Renal cortex interstitium (tissue), 15 donors: ENCODE data around the gene AKIRIN1. TPM values are rescaled to one million over a fixed set of nuclear protein-coding genes. Genes with fewer than 3 reads are reported as not detected.
"Not testable (repeated sequence)": the region's sequence is repeated elsewhere in the genome, so short reads cannot be mapped to it uniquely, and the experiment has no call there.

Experiments used
- DNase-seq, 11 donors: peaks; one replicate each; pipeline ENCODE4 v3.0.0-alpha.2; 2013; ENCODE audit warnings: low read depth in 9 of 11, low spot score in 4 of 11; ENCODE audit errors: extremely low read depth in 1 of 11
- long read RNA-seq, 16 experiments: transcript quantifications; one replicate each; lab custom pipeline, GENCODE V29; 2026
- polyA plus RNA-seq, 3 donors: library from polyadenylated mRNA; unstranded; fragments of 120-200 nt; gene quantifications; one replicate each; pipeline ENCODE4 v1.2.1, GENCODE V29; 2013; ENCODE audit not compliant: insufficient read length in 3 of 3

AKIRIN1 gene, protein sequence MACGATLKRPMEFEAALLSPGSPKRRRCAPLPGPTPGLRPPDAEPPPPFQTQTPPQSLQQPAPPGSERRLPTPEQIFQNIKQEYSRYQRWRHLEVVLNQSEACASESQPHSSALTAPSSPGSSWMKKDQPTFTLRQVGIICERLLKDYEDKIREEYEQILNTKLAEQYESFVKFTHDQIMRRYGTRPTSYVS
- 100 to 1,000 TPM in 2 of 3 donors, 10 to 100 TPM in 1; 96.2 to 122 (median 102) TPM for polyA plus RNA-seq
- long read RNA-seq, donor 1, transcript AKIRIN1-202 (5 exons, 2,741 nt), result major isoform, 17 of 23 reads
- long read RNA-seq, donor 1, partial matches to known transcripts, result 6 of 23 reads
- long read RNA-seq, donor 1, other reads (novel, unspliced or antisense), result 0 of 23 reads
- long read RNA-seq, donor 2, transcript AKIRIN1-202 (5 exons, 2,741 nt), result major isoform, 24 of 38 reads
- long read RNA-seq, donor 2, partial matches to known transcripts, result 14 of 38 reads
- long read RNA-seq, donor 2, other reads (novel, unspliced or antisense), result 0 of 38 reads
- long read RNA-seq, donor 3, transcript AKIRIN1-202 (5 exons, 2,741 nt), result major isoform, 51 of 59 reads
- long read RNA-seq, donor 3, partial matches to known transcripts, result 5 of 59 reads
- long read RNA-seq, donor 3, other reads (novel, unspliced or antisense), result 0 of 59 reads
- long read RNA-seq, donor 4, transcript AKIRIN1-202 (5 exons, 2,741 nt), result major isoform, 25 of 25 reads
- long read RNA-seq, donor 4, partial matches to known transcripts, result 0 of 25 reads
- long read RNA-seq, donor 4, other reads (novel, unspliced or antisense), result 0 of 25 reads
- long read RNA-seq, donor 5, result 0 reads
- long read RNA-seq, donor 6, transcript AKIRIN1-202 (5 exons, 2,741 nt), result major isoform, 26 of 34 reads
- long read RNA-seq, donor 6, partial matches to known transcripts, result 7 of 34 reads
- long read RNA-seq, donor 6, other reads (novel, unspliced or antisense), result 0 of 34 reads
- long read RNA-seq, donor 7, transcript AKIRIN1-202 (5 exons, 2,741 nt), result major isoform, 29 of 62 reads
- long read RNA-seq, donor 7, partial matches to known transcripts, result 33 of 62 reads
- long read RNA-seq, donor 7, other reads (novel, unspliced or antisense), result 0 of 62 reads
- long read RNA-seq, donor 8, transcript AKIRIN1-202 (5 exons, 2,741 nt), result major isoform, 42 of 103 reads
- long read RNA-seq, donor 8, partial matches to known transcripts, result 59 of 103 reads
- long read RNA-seq, donor 8, other reads (novel, unspliced or antisense), result 0 of 103 reads
- long read RNA-seq, donor 9, transcript AKIRIN1-202 (5 exons, 2,741 nt), result major isoform, 25 of 25 reads
- long read RNA-seq, donor 9, partial matches to known transcripts, result 0 of 25 reads
- long read RNA-seq, donor 9, other reads (novel, unspliced or antisense), result 0 of 25 reads
- long read RNA-seq, donor 10, transcript AKIRIN1-202 (5 exons, 2,741 nt), result major isoform, 31 of 37 reads
- long read RNA-seq, donor 10, partial matches to known transcripts, result 5 of 37 reads
- long read RNA-seq, donor 10, other reads (novel, unspliced or antisense), result 0 of 37 reads
- long read RNA-seq, donor 11, transcript AKIRIN1-202 (5 exons, 2,741 nt), result major isoform, 25 of 25 reads
- long read RNA-seq, donor 11, partial matches to known transcripts, result 0 of 25 reads
- long read RNA-seq, donor 11, other reads (novel, unspliced or antisense), result 0 of 25 reads
- long read RNA-seq, donor 12, transcript AKIRIN1-202 (5 exons, 2,741 nt), result major isoform, 8 of 8 reads
- long read RNA-seq, donor 12, partial matches to known transcripts, result 0 of 8 reads
- long read RNA-seq, donor 12, other reads (novel, unspliced or antisense), result 0 of 8 reads
- long read RNA-seq, donor 13, transcript AKIRIN1-202 (5 exons, 2,741 nt), result major isoform, 69 of 94 reads
- long read RNA-seq, donor 13, partial matches to known transcripts, result 16 of 94 reads
- long read RNA-seq, donor 13, other reads (novel, unspliced or antisense), result 8 of 94 reads
- long read RNA-seq, donor 14, transcript AKIRIN1-202 (5 exons, 2,741 nt), result major isoform, 36 of 36 reads
- long read RNA-seq, donor 14, partial matches to known transcripts, result 0 of 36 reads
- long read RNA-seq, donor 14, other reads (novel, unspliced or antisense), result 0 of 36 reads
- long read RNA-seq, donor 15, transcript AKIRIN1-202 (5 exons, 2,741 nt), result major isoform, 12 of 12 reads
- long read RNA-seq, donor 15, partial matches to known transcripts, result 0 of 12 reads
- long read RNA-seq, donor 15, other reads (novel, unspliced or antisense), result 0 of 12 reads
- long read RNA-seq, donor 16, transcript AKIRIN1-202 (5 exons, 2,741 nt), result major isoform, 72 of 123 reads
- long read RNA-seq, donor 16, partial matches to known transcripts, result 50 of 123 reads
- long read RNA-seq, donor 16, other reads (novel, unspliced or antisense), result 0 of 123 reads

DNA sequence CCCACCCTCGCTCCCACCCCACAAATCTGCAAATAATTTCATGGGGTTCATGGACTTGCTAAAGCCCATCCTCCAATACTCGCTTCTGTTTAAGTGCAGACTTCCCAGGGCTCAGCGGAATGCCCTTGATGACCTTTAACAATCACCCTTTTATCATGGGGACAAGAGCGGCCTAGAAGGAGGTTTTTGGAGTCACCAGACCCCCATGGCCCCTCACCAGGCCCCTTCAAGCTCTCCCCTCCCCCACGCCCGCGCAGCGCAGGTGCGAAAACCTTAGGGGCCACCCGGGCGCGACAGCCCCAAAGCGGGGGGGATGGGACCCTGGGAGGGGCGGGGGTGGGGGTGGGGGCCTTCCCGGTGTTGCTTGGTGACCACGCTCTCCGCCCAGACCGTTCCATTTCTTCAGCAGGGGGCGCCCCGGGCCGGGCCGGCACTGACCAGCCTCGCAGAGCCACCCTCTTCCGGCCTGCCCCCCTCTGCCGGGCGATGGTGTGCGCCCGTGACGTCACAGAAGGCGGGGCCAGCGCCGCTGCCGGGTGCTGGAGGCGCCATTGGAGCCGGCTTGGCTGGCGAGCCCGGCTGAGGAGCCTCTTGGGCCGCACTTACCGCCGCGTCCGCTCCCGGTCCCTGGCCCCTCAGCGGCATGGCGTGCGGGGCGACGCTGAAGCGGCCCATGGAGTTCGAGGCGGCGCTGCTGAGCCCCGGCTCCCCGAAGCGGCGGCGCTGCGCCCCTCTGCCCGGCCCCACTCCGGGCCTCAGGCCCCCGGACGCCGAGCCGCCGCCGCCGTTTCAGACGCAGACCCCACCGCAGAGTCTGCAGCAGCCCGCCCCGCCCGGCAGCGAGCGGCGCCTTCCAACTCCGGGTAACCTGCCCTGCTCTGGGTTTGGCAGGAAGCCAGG lies at the start of gene AKIRIN1:
TSS of gene AKIRIN1 (plus strand) at position 539 of the 900 bp plus-strand sequence. CDS start at position 644, 105 bp downstream.
- DNase-seq, result peak; percentile 81 to 95 (median 92)

DNA sequence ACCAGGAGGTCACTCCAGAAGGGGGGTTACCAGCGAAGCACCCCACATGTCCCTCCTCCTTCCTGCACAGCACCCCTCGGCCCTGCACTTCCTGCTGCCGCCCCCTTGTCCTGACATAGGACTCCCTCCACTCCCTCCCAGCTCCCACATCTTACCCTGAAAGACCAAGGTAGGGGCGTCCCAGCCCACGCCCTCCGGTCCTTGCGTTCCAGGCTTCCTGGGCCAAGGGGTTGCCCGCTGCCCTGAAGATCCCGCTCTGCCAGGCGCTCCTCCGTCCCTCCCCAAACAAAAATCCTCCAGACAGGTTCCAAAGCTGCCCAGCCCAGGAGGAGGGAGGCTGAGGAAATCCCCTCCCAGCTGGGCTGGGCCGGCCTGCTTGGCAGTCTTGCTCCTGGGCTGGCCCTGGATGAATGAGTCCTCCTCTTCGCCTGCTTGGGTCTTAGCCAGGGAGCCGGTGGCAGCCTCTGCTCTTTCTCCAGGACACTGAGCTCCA lies 49.5 kb upstream of the AKIRIN1 start, which contains the start of gene RHBDL2:
TSS of gene RHBDL2 (minus strand) at position 304 of the 493 bp plus-strand sequence. CDS start 22,618 bp downstream, outside the sequence.
- DNase-seq, result no peak

DNA sequence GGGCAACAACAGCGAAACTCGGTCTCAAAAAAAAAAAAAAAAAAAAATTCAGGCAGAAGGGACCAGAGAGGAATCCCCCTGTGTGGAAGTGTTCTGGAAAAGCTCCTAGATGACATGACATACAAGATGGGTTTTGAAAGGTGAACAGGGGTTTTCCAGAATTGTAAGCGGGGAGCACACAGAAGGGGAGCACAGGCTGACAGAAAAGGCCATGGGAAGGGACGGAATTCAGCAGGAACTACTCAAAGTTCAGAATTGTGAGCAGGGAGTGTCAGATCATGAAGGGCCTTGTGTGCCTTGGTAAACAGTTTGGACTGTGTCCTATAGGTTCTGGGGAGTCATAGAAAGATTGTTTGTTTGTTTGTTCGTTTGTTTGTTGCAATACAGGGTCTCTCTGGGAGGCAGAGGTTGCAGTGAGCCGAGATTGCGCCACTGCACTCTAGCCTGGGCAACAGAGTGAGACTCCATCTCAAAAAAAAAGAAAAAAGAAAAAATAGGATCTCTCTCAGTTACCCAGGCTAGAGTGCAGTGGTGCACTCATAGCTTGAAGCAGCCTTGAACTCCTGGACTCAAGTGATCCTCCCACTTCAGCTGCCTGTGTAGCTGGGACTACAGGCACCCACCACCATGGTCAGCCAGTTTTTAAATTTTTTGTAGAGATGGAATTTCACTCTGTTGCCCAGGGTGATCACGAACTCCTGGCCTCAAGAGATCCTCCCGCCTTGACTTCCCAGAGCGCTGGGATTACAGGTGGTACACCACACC lies 48.2 kb upstream of the AKIRIN1 start:
- DNase-seq, result no peak

DNA sequence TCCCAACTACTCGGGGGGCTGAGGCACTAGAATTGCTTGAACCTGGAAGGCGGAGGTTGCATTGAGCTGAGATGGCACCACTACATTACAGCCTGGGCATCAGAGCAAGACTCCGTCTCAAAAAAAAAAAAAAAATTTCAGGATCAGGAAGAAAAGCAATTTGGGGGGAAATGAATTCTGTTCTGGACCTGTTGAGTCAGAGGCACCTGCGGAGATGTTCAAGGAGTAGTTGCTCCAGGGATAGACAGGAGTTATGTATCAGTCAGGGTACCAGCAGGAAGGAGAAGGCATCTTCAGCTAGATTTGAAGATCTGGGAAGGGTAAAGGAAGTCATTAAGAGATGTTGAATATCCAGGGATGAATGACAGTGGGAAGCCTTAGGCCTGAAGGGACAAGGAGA lies 46.5 kb upstream of the AKIRIN1 start:
- DNase-seq, result no peak

DNA sequence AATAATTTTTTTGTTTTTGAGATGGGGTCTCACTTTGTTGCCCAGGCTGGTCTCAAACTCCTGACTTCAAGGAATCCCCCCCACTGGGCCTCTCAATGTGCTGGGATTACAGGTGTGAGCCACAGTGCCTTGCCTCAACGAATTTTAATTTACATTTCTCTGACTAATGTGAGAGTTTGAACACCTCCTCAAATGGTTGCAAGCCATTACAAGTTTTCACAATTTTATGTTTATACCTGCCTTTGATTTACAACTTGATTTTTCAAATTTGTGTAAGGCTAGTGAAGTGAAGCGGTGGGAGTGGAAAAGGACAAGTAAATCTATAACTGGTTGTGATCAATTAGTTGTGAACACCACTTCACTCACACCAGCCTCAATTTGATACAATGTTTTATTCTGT lies 40.5 kb upstream of the AKIRIN1 start:
- DNase-seq, result no peak

DNA sequence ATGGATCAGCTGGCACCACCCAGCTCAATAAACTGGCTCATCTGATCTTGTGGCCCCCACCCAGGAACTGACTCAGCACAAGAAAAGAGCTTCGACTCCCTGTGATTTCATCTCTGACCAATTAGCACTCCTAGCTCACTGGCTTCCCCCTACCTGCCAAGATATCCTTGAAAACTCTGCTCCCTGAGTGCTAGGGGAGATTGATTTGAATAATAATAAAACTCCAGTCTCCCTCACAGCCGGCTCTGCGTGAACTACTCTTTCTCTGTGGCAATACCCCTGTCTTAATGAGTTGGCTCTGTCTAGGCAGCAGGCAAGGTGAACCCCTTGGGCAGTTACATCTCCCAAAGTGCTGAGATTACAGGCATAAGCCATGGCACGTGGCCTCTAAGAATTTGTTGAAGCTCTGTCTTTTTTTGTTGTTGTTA lies 37.6 kb upstream of the AKIRIN1 start:
- no peak for DNase-seq

DNA sequence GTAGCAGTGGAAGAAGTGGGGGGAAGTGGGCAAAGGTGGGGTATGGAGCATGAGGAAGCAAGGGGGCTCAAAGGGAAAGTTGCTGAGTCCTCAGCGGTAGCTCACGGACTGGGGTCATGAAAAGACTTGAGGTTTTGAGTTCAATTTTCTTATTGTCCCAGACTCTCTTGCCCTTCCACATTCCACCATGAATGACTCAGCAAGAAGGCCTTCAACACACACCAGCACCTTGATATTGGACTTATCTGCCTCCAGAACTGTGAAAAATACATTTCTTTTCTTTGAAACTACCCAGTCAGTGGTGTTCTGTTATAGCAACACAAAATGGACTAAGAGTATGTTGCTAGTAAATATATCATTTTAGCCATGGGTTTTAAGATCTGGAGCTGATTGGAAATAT lies 32.1 kb upstream of the AKIRIN1 start:
- no peak for DNase-seq

DNA sequence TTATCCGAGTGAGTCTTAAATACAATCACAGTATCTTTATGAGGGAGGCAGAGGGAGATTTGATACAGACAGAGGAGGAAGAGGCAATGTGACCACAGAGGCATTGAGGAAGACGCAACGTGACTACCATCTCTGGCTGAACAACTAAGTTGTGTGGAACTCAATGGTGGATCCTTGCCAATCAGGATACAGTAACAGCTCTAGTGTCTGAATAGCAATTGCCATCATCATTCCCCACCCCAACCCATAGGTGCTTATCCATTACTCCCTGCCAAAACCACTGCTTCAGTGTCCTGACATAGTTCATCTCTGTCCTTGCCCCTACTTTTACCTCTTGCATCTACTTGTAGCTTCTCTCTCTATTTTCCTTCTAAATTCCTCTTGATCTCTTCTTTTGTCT lies 29.0 kb upstream of the AKIRIN1 start:
- no peak for DNase-seq

DNA sequence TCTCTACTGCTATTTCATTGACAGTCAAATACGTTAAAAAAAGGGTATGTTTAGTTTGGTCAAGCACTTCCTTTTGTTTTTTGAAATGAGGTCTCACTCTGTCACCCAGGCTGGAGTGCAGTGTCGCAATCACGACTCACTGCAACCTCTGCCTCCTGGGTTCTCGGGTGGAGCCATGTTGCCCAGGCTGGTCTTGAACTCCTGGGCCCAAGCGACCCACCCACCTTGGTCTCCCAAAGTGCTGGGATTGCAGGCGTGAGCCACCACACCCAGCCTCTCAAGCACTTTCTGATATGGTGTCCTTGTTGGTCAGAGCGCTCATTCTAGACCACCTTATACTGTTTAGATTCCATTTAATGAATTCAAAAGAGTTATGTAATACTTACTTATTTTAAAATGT lies 28.5 kb upstream of the AKIRIN1 start:
- no peak for DNase-seq

DNA sequence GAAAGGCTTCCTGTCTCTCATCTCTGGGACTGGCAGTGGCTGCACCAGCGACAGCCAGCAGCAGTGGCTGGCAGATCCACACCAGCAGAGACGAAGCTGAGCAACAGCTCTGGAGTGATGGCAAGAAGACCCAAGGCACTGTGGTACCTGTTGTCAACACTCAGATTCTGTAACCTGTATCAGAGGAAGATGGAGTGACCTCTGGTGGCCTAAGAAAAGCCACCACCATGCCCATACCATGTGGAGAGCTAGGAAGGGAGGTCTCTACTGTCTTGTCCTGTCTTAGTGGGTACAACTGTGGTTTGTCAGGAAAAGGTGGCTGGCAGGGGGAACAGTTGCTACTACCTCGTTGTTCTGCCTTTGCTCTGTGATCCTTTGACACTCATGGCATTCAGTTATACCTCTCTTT lies 26.9 kb upstream of the AKIRIN1 start:
- no peak for DNase-seq

DNA sequence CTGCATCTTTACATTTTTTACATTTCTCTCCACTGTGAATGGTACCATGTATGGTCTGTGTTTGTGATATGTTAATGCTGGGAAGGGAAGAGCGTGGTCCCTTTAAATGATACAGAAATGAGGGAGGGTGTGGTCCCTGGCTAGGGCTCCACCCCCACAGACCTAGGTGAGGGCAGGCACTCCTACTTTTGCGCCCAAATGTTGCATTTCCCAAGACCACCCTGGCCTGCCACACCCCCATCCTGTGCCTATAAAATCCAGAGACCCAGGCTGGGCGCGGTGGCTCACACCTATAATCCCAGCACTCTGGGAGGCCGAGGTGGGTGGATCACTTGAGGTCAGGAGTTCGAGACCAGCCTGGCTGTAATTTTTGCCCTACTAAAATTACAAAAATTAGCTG lies 17.9 kb upstream of the AKIRIN1 start:
- not testable (repeated sequence) for DNase-seq

DNA sequence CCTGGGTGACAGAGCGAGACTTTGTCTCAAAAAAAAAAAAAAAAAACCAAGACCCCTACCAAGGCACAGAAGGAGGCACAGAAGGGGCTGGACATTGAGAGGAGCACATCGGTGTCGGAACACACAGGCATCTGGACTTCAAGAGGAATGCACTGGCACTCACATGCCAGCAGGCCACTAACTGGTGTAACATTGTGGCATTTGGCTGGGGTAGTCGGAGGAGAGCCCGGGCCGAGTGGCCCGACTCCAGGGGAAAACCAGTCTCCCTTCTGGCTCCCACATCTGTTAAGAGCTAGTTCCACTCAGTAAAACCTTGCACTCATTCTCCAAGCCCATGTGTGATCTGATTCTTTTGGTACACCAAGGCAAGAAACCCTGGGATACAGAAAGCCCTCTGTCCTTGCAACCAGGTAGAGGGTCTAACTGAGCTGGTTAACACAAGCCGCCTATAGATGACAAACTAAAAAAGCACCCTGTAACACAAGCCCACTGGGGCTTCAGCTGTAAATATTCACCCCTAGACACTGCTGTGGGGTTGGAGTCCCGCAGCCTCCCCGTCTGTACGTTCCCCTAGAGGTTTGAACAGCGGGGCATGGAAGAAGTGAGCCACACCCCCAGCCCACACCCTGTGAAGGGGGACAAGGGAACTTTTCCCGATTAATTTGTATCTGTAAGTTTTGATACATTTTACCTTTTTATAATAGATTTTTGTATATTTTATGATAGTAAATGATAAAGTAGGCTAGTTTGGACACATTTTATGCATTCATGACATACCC lies 17.2 kb upstream of the AKIRIN1 start:
- DNase-seq, result no peak

DNA sequence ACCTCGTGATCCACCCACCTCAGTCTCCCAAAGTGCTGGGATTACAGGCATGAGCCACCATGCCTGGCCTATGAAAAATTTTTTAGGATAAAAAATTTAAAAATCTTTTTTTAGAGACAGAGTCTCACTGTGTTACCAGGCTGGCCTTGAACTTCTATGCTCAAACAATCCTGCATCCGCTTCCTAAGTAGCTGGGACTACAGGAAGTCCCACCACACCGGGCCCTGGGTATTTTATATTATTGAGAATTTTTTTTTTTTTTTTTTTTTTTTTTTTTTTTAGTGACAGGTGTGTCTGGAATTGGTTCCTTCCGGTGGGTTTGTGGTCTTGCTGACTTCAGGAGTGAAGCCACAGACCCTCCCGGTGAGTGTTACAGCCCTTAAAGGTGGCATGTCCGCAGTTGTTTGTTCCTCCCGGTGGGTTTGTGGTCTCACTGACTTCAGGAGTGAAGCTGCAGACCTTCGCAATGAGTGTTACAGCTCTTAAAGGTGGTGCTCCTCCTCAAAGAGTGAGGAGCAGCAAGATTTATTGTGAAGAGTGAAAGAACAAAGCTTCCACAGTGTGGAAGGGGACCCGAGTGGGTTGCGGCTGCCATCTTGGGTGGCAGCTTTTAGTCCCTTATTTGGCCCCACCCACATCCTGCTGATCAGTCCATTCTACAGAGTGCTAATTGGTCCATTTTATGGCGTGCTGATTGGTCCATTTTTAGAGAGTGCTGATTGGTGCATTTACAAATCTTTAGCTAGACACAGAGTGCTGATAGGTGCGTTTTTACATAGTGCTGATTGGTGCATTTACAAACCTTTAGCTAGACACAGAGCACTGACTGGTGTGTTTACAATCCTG lies 13.5 kb upstream of the AKIRIN1 start:
- DNase-seq, result not testable (repeated sequence)

DNA sequence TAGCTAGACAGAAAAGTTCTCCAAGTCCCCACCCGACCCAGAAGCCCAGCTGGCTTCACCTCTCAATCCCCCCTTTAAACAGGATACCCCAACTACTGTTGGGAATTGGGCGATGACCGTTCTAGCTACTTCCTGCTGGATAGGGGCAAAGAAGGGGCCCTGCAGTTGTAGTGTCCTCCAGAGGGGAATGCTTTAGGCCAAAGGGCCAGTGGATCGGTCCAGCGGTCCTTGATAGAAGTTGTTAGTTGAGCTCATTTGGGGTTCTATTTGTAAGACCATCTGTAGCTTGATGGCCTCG lies 12.9 kb upstream of the AKIRIN1 start:
- DNase-seq, result not testable (repeated sequence)
